ENCODE measurements around the gene ACER2.
"Not testable (repeated sequence)": the region's sequence is repeated elsewhere in the genome, so short reads cannot be mapped to it uniquely, and the experiment has no call there.

The ACER2 gene

DNA sequence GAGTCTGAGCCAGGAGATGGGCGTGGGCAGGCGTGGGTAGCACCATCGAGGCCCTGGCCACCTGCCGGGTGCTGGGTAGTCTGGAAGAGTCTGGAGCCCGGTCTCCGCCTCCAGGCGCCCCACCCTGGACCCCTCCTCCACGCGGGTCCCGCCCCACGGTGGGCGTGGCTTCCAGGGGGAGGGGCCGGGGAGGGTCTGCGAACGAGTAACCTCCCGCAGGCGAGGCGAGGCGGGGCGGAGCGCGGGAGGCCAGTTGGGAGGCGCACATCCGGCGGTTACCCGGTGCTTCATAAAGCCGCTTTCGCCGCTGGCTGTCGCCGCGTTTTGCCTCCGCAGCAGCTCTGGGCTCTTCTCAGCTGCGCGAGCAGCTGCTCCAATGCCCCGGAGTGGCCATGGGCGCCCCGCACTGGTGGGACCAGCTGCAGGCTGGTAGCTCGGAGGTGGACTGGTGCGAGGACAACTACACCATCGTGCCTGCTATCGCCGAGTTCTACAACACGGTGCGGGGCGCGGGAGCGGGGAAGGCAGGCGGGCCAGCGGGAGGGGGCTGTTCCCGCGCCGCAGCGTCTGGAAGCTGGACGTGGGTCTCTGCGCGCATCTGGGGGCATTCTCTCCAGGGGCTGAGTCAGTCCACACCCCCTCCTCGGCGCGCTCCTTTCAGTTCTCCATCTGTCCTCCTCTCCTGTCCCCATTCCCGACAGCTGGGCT, at the start of gene ACER2:
ACER2 (plus strand) TSS at position 317 of the 708 bp plus-strand sequence; CDS start at position 393, 76 bp downstream.
- peak; percentile 93 for DNase-seq

DNA sequence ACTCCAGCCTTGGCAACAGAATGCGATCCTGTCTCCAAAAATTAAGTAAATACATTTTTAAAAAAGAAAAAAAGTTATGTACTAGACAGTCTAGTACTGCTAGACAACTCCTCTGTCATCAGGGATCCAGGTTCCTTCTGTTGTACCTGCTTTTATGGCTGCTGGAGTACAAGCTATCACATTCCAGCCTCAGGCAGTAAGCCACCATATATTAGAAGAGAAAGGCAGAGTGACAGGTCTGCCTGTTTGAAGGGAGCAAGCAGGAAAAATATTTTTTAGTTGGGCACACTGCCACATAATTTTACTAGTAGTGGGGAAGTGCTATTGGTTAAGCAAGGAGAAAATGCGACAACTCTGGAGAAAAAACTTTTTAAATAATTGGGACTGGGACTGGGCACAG, 39.7 kb upstream of the ACER2 start:
- no peak for DNase-seq

DNA sequence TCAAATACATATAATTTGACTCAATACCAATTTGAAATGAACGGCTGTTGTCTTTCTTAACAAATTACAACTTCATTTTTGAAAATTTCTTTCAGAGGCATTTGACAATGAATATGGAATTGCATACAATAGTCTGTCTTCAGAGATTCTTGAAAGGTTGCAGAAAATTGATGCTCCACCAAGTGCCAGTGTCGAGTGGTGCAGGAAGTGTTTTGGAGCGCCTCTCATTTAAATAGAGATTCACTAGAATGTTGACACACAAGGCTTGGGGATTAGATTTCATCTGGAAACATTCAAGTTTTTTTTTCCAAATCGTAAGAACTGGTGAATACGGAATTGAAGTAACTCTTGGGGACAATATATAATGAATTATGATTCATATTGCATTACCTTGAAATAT, 36.9 kb upstream of the ACER2 start:
- peak; percentile 56 for DNase-seq

DNA sequence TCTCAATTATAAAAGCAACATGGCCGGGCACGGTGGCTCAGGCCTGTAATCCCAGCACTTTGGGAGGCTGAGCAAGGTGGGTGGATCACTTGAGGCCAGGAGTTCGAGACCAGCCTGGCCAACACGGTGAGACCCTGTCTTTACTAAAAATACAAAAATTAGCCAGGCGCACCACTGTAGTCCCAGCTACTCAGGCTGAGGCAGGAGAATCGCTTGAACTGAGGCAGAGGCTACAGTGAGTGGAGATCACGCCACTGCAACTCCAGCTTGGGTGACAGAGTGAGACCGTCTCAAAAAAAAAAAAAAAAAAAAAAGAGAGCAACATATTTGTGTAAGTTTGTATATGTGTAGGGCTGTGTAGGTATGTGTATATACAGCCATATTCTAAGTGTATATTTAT, 36.2 kb upstream of the ACER2 start:
- DNase-seq = no peak

DNA sequence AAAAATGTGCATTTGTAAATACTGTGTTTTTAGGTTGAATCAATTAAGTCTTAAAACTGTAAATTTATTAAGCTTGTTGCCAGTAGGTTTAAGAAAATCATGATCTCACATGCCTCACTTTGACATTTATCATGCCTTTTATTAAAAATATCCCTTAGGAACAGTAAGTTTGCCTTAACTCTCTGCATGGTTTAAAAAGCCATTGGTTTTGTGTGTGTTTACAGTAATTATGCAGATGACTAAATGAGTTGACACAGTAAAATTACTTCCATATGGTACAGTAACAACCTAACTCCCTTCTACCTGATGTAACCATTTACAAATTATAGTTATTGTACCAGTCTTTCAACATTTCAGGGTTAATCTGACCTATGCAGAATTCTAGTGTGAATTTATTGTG, 35.3 kb upstream of the ACER2 start:
- peak; percentile 23 for DNase-seq

DNA sequence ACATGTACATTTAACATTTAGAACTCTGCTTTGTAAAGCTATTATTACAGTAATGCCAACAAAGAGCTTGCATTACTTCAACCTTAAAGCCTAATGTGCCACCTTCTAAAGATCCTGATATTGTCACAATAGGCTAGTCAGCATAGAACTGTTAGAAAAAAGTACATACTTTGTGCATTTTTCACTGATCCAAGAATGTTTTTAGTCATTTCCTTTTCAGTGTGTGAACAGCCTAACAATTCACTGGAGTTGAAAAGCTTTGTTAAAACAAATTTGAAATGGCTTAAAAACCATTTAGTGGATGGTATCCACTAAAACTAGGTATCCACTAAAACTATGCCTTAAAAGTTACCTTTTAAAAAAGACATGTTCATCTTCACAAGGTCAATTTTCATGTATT, 33.3 kb upstream of the ACER2 start:
- DNase-seq = no peak

DNA sequence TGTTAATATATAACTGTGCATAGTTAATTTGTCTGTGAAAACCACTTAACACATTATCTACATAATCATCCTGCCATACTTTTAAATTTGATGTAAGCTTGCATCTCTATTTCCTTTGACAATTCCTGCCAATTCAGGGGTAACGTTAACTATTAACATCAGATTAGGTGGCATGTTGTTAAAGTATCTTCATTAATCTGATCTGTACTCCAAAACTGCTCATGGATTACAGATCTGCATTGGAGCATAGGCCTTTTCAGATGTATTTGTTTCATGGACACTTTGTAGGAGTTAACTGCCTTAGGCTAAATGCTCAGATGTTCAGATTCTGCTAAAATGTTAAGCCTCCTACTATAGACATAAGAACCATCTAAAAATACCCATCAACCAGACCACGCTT, 31.9 kb upstream of the ACER2 start:
- no peak for DNase-seq

DNA sequence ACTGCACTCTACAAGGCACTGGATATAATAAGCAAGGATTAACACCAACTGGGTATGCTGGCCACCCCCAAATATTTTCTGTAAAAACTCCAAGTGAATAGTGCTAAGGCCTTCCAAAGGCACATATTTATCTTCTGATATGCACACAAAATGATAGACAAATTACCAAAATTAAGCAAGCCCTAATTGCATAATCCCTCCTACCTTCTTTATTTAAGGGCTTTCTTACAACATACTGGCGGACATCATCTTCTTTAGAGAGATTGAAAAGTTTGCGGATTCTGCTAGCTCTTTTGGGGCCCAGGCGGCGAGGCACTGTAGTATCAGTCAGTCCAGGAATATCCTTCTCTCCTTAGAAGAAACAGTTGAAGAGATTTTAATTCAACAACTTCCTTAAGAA, 30.6 kb upstream of the ACER2 start:
- peak; percentile 45 for DNase-seq

DNA sequence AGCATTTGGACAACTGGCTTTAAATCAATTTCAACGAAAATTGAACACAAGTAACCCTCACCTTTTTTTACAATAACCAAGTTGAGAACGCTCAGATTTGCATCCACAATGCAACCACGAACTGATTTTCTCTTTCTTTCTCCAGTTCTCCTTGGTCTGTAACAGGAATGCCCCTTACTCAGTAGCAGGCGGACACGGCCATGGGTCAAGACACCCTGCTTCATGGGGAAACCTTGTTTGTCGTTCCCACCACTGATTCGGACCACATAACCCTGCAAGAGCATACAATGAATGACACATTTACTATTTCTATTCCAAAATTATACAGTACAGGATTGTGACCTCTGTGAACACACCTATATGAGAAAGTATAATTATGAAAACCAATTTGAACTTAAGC, 30.2 kb upstream of the ACER2 start:
- no peak for DNase-seq

DNA sequence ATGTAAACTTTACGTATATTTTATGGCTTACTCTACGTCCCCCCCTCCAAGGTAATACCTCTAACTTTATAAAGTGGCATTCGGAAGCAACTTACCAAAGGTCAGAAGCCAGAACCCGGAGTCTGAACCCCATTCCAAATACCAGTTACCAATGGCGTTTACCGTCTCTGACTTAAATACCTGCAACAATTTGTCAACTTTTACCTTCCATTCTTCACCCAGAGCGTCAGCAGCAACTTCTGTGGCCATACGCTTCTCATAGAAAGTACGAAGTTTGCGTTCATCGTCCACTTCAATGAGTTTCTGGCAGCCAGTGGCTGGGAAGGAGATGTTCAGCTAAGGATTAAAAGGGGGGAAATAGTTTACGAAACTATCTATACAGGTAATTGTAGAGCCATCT, 29.5 kb upstream of the ACER2 start:
- peak; percentile 32 for DNase-seq

DNA sequence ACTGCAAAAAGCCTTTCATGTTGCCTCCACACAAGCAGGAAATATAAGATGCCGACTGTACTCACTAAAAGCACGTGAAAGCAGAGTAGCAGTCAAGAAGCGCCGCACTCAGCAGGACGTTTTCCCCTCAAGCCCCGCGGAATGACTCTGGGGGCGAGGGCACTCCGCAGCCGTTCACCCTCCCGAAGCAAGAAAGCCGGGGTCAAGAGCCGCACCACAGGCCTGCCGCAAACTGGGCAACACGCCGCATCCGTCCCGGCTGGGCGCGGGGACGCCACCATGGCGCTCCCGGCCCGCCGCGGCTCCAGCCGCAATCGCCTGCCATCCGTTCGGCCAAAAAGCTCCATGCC, 29.1 kb upstream of the ACER2 start:
- peak; percentile 57 for DNase-seq

DNA sequence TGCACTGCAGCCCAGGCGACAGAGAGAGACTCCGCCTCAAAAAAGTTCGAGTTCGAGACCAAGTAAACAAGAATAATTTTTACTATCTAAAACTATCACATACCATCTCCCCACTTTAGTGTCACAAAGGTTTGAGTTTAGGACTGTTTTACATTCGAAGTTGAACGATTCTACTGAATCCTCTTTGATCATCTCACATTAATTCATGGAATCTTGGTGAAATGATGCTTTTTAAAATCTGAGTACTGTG, 28.1 kb upstream of the ACER2 start:
- peak; percentile 31 for DNase-seq

DNA sequence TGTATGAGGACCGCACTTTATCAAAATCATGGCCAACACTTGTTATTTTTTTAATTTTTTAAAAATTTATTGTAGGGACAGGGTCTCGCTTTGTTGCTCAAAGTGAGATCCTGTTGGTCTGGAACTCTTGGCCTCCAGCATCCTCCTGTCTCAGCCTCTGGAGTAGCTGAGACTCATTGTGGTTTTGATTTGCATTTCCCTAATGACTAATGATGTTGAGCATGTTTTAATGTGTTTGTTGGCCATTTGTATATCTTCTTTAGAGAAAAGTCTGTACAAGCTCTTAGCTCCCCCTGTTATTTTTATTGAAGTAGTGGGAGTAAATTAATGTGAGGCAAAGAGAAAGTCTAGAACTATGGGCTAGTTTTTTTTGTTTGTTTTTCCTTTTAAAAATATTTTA, 27.2 kb upstream of the ACER2 start:
- no peak for DNase-seq

DNA sequence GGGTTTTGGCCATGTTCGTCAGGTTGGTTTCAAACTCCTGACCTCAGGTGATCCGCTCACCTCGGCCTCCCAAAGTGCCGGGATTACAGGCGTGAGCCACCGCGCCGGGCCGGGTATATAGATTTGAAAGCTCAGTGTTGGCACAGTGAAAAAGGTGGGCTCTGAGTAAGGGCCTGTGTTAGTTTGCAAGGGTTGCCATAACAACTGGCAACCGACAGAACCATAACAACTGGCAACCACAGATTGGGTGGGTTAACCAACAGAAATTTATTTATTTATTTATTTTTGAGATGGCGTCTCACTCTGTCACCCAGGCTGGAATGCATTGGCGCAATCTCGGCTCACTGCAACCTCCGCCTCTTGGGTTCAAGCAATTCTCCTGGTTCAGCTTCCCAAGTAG, 23.6 kb upstream of the ACER2 start:
- not testable (repeated sequence) for DNase-seq

DNA sequence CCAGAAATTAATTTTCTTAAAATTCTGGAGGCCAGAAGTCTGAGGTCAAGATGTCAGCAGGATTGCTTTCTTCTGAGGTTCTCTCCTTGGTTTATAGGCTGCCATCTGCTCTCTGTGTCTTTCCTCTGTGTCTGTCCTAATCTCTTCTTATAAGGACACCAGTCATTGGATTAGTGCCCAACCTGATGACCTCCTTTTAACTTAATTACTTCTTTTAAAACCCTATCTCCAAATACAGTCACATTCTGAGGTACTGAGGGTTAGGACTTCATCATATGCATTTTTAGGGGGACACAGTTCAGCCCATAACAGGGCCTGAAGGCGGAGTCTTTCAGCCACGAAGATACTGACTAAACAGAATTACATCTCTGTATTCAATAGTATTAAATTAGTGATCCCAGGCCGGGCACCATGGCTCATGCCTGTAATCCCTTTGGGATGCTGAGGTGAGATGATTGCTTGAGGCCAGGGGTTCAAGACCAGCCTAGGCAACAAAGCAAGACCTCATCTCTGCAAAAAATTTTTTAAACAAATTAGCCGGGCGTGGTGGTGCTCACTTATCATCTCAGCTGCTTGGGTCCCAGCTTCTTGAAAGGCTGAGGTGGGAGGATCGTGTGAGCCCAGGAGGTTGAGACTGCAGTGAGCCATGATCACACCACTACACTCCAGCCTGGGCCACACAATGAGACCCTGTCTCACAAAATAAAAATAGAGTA, 22.9 kb upstream of the ACER2 start:
- DNase-seq = peak; percentile 95

DNA sequence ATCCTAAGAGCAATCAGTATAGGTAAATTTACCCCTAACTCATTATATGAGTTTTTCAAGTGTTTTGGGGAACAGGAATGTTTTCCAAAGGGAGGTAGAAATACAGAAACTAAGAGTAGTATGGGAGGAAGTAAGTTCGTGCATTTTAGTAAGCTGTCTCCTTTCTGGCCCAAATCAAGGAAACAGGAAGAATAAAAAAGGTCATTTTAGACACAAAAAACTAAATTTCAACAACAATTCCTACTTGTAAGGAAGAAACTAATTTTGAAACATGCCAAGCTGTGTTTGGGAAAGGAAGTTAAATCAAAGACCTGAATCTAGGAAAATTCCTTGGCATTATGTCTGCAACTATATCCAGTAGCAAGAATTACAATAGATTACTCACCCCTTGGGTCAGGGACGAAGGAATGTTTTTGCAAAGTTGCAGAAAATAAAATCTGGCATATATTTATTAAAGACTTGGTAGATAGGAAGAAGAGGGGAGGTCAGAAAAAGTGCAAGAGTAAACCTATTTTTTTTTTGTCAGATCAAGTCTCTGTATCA, 22.2 kb upstream of the ACER2 start:
- DNase-seq = no peak

DNA sequence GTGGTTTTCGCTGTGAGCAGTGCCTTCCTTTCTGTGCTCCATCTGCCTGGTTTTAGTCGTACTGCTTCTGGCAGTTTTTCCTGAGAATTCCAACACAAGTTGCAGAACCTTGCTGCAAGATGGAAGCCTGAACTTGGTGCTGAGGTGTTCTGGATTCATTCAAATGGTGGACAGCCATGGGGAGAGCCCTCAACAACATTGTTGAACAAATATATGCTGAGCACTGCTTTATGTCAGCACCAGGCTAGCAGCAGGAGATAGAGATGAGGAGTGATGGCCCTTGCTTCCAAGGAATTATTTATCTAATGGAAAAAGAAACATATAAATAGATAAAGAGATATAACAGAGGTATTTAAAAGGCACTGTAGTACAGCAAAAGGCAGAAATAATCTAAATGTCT, 21.5 kb upstream of the ACER2 start:
- DNase-seq = no peak

DNA sequence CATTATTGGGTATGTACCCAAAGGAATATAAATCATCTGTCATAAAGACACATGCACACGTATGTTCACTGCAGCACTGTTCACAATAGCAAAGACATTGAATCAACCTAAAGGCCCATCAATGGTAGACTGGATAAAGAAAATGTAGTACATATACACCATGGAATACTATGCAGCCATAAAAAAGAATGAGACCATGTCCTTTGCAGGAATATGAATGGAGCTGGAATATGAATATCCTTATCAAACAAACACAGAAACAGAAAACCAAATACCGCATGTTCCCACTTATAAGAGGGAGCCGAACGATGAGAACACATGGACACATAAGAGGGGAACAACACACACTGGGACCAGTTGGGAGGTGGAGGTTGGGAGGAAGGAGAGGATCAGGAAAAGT, 19.3 kb upstream of the ACER2 start:
- DNase-seq = not testable (repeated sequence)

DNA sequence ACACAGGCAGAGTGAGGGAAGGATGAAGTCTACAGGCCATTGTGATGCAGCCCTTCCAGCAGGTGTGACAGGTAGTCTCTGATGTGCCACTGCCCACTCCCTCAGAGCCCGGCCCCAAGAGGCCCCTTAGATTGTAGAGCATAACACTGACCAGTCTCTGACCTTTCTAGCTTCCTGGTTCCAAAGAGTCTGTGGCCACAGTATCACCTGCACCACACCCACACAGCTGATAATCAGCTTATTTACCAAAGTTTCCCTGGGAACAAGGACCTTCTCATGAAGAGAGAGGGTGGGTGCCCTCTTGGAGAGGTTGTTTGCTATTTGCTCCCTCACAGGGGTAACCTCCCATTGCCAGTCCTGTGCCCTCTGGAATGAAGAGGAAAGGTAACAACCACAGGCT, 11.0 kb upstream of the ACER2 start:
- no peak for DNase-seq

DNA sequence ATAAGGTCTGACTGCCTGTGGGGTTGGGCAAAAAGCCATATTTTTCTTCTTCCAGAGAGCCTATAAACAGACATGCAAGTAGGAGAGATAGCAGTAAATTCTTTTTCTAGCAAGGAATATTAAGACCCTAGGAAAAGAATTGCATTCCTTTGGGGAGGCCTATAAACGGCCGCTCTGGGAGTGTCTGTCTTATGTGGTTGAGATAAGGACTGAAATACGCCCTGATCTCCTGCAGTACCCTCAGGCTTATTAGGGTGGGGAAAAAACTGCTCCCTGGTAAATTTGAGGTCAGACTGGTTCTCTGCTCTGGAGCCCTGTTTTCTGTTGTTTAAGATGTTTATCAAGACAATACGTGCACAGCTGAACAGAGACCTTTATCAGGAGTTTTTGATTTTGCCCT, 5.6 kb upstream of the ACER2 start:
- peak; percentile 55 for DNase-seq

DNA sequence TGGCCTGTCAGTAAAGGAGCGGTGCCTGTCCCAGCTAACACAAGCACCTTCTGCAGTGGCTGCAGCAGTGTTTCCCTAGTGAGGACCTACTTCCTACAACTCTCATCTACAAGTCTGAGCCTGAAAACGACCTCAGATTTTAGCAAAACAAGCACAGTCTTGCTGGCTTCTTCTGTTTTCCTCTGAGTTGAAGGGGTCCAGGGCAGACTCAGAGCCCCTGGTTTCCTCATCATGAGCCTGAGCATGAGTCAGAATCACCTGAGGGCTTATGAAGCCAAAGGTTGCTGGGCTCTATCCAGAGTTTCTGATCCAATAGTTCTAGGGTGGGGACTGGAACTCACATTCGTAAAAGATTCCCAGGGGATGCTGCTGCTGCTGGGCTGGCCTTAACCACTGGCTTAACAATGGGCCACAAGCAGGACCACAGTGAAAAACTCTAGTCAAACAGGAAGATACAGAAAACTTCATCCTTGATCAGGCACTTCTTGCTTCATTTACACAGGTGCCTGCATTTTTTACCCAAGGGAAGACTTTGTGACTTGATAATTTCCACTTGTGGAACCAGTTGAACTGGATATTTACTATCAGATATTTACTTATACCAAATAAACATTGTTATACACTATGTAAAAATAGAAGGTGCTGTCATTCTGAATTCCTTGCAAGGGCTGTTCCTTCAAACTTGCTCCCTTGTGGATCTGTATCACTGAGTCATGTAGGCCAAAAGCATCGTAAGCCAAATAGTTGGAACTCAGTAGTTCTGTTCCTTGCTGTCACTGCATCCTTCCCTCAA, 4.3 kb upstream of the ACER2 start:
- DNase-seq = no peak

DNA sequence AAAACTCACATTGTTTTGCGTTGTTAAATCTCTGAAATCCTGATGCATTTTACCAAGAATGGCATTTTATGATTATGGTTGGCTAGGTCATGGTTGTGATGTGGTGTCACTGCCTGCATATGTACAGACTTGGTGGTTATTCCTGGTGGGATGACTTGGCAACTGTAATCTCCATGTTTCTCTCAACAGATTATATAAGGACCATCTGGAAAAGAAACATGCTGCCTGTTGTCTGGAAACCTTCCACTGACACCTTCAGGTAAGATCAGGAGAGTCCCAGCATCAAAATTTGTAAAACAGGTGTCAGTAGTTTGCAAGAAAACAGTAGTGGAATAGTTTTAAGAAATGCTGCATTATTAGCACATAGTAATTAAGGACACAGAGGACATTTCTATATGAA, 3.0 kb upstream of the ACER2 start:
- DNase-seq = no peak

DNA sequence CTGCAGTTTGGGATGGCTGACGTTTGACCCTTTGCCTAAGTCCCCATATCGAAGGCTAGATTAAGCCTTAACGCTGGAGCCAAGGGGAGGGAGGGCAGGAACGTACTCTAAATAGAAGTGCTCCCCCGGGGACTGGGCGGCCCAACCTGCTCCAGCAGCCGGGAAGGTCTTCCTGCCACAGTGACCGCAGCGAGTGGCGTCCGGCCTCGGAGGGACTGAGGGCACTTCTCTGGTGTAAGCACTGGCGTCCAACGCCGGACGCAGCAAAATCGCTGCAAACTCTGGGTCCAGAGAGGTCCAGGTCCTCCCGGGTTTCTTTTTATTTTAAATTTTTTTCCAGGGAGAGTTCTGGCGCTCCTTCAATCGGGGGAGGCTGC, 505 bp upstream of the ACER2 start:
- DNase-seq = no peak
